Activated CD8-positive, alpha-beta memory T cell treated with anti-CD3 and anti-CD28 coated beads, Interleukin-2, amount 10 ng/mL, durations not matched to agents 7 days and 5 days (primary cell): ENCODE results near the gene MAP4K4. TPM values are rescaled to one million over a fixed set of nuclear protein-coding genes. Genes with fewer than 3 reads are reported as not detected.
A peak's percentile ranks its signal among the peaks of the same experiment; 100 is the strongest.

Experiments used
- ATAC-seq: fragments of 150-1000 bp; cut with Tn5 transposase; one replicate; pipeline ENCODE4 v1.10.0; 2021; ENCODE audit warnings: moderate library complexity
- CTCF ChIA-PET: fragments of 350-600 bp; sonication (Branson Sonifier 250); formaldehyde crosslinking; loops from one replicate; lab custom pipeline; 2021; ENCODE audit warnings: antibody characterized with exemption; lab: Charles Lee
- DNase-seq: peaks from one replicate; pipeline ENCODE4 v3.0.0-alpha.2; 2020
- H3K27ac Mint-ChIP-seq: one replicate; pipeline ENCODE4 v1.8.0; 2021; ENCODE audit warnings: mild to moderate bottlenecking, mixed read lengths
- H3K27me3 Mint-ChIP-seq: one replicate; pipeline ENCODE4 v1.8.0; 2021; ENCODE audit warnings: mixed read lengths
- H3K36me3 Mint-ChIP-seq: one replicate; pipeline ENCODE4 v1.8.0; 2021; ENCODE audit warnings: mild to moderate bottlenecking, mixed read lengths
- H3K4me1 Mint-ChIP-seq: one replicate; pipeline ENCODE4 v1.8.0; 2021; ENCODE audit warnings: mixed read lengths
- H3K4me3 Mint-ChIP-seq: one replicate; pipeline ENCODE4 v1.8.0; 2021; ENCODE audit warnings: mild to moderate bottlenecking, moderate library complexity, mixed read lengths
- H3K9me3 Mint-ChIP-seq: one replicate; pipeline ENCODE4 v1.8.0; 2022; ENCODE audit warnings: low read depth, mixed read lengths
- total RNA-seq, 2 experiments: library from RNA; stranded (reverse); gene quantifications; one replicate each; pipeline ENCODE4 v1.2.3, GENCODE V29; 2021

The MAP4K4 gene
- total RNA-seq, 2 experiments from 2014 or later = 42.8 to 45.9 TPM

DNA sequence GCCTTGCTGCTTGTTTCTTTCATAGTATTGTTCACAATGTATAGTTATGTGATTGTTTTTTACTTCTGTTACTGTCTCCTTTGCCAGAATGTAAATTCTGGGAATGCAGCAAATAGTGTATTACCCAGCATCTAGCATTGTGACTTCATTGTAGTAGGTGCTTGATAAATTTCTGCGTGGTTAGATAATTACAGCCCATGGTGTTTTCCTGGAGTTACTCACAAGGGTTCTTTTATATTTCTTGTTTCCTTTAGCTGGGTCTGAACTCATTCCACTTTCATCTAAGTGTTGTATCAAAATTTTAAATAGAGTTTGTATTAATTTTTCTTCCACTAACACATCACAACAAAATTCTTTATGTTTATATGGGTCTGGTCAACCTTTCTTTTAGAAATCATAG lies 132.6 kb downstream of the MAP4K4 start:
- DNase-seq (no peak), ATAC-seq (no peak)
- Mint-ChIP-seq H3K36me3 (peaks cover 23% of the 10 kb centered on the region), H3K4me1 (peaks cover 55% of the 10 kb centered on the region), H3K27ac (no peak overlapping the region), H3K27me3 (no peaks in the 10 kb centered on the region), H3K4me3 (no peak overlapping the region), H3K9me3 (no peaks in the 10 kb centered on the region)
- CTCF ChIA-PET = interaction anchor here (1.1 to 5.2 kb wide), 5 partner anchors 15 to 412 kb away, joined by 3 to 36 read pairs (median 7); partner anchors contain the start of gene MAP4K4

DNA sequence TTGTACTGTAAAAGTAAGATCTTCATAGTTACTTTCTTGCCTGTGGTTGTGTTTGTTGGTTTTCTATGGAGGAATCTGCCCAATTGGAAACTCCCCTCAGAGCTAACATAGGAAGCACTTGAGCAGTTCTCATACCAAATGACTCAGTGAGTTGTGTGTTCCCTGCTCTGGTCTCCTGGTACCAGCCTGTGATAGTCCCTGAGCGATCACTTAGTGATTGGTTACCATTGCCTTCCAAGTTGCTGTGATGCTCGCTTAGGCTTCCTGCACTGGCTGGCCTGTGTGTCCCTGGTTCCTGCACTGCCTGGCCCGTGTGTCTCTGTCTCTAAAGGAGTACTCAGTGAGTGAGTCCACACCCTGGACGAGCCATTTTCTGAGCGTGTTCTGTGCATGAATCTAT lies 133.0 kb downstream of the MAP4K4 start:
- DNase-seq = no peak
- H3K4me1 Mint-ChIP-seq = peaks cover 55% of the 10 kb centered on the region
- H3K27ac Mint-ChIP-seq = no peak overlapping the region

DNA sequence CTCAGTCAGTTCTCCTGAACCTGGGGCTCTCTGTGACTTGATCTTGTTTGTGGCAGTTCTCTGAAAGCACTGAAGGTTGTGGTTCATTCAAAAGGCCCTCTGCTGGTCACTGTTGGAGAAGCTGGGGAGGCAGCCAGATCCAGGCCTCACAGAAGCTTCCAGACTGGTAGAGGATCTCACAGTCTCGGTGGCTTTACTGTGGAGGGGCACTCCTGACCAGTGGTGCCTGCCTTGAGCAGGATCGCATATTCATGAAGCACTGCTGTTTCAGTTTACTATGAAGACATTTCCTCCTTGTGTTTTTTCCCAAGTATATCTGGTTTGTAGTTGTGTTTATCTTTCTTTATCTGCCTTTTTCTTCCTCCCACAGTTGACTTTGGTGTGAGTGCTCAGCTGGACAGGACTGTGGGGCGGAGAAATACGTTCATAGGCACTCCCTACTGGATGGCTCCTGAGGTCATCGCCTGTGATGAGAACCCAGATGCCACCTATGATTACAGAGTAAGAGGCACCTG lies 133.9 kb downstream of the MAP4K4 start:
- ATAC-seq = peak; percentile 82
- peak overlapping the region; percentile 54 for H3K27ac Mint-ChIP-seq
- H3K9me3 Mint-ChIP-seq = no peaks in the 10 kb centered on the region
- H3K36me3 Mint-ChIP-seq = peaks cover 27% of the 10 kb centered on the region
- peak; percentile 76 for DNase-seq
- CTCF ChIA-PET = interaction anchor here (0.5 to 5.2 kb wide), 19 partner anchors 9 to 822 kb away, joined by 3 to 36 read pairs (median 4); no protein-coding TSS in a partner anchor
- no peak overlapping the region for H3K4me3 Mint-ChIP-seq
- peaks cover 51% of the 10 kb centered on the region for H3K4me1 Mint-ChIP-seq
- no peaks in the 10 kb centered on the region for H3K27me3 Mint-ChIP-seq

More for the DNA sequence above, 133.0 kb downstream of the MAP4K4 start:
- Mint-ChIP-seq H3K27me3 (no peaks in the 10 kb centered on the region), H3K9me3 (no peaks in the 10 kb centered on the region), H3K4me3 (no peak overlapping the region), H3K36me3 (peaks cover 24% of the 10 kb centered on the region)
- ATAC-seq = no peak
- CTCF ChIA-PET = interaction anchor here (0.7 to 5.2 kb wide), 9 partner anchors 8 to 412 kb away, joined by 3 to 36 read pairs (median 6); partner anchors contain the start of gene MAP4K4

DNA sequence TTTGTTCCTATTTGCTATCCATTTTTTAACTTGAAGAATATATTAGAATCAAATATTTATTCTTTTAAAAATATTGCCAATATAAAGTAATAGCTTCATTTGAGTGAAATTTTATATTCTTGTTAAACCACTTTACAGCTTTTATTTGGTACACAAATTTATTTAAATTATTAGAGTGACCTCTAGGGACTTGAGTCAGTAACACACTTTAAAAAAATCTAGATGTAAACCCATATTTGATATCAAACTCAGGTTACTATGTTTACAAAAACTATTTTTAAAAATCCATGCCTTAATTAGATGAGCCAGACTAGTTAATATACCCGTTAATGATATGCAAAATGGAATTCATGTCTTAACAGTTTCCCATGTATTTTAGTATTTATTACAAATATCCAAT lies 134.6 kb downstream of the MAP4K4 start:
- H3K27me3 Mint-ChIP-seq = no peaks in the 10 kb centered on the region
- H3K9me3 Mint-ChIP-seq = no peaks in the 10 kb centered on the region
- DNase-seq = no peak
- ATAC-seq = no peak
- no peak overlapping the region for H3K4me3 Mint-ChIP-seq
- peaks cover 26% of the 10 kb centered on the region for H3K36me3 Mint-ChIP-seq
- CTCF ChIA-PET = interaction anchor here (0.9 to 5.2 kb wide), 13 partner anchors 10 to 823 kb away, joined by 3 to 36 read pairs (median 4); no protein-coding TSS in a partner anchor
- H3K27ac Mint-ChIP-seq = no peak overlapping the region
- H3K4me1 Mint-ChIP-seq = peaks cover 45% of the 10 kb centered on the region

DNA sequence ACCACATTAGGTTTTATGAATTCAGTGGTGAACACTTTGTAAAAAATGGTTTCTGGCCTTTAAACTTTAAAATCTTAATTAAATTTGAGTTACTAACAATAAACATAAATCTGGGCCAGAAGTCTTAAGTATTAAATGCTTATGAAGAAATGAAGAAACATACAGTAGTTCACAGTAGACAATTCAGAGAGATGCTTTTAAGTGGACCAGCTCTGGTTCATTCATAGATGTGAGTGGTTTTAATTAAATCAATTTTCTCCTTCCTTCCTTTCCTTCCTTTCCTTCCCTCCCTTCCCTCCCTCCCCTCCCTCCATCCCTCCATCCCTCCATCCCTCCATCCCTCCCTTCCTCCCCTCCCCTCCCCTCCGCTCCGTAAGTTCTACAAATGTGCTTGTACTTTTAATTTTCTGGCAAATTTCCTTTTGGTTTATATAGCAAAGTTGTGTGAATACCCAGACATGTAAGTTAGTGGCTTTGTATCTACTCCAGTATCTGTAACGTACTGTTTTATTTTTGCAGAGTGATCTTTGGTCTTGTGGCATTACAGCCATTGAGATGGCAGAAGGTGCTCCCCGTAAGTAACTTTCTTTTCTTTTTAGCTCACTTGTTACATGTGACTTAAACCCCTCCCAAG lies 136.5 kb downstream of the MAP4K4 start:
- DNase-seq = no peak
- Mint-ChIP-seq H3K27me3 (no peaks in the 10 kb centered on the region), H3K27ac (no peak overlapping the region), H3K4me1 (peaks cover 26% of the 10 kb centered on the region), H3K36me3 (peaks cover 26% of the 10 kb centered on the region), H3K9me3 (no peaks in the 10 kb centered on the region), H3K4me3 (no peak overlapping the region)
- CTCF ChIA-PET = interaction anchor here (0.7 to 3.4 kb wide), 3 partner anchors 11 to 831 kb away, joined by 3 to 18 read pairs (median 4); no protein-coding TSS in a partner anchor
- no peak for ATAC-seq

DNA sequence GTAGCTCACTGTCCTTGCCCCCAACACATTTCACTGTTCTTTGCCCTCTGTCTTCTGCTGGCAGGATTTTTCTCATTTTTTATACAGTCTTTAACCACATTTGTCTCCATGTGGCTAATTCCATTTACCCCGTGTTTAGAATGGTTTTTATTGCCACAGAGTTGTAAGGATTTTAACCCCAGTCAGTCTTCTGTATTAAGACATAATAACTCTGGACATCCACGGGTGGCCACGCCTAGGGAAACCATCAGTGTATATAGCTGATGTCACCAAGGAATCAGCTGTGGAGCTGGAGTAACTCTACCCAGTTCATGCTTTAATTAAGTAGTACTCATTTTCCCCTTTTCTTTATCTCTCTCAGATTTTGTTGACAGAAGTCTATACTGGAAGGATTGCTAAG lies 139.8 kb downstream of the MAP4K4 start:
- peaks cover 8% of the 10 kb centered on the region for H3K4me1 Mint-ChIP-seq
- no peaks in the 10 kb centered on the region for H3K9me3 Mint-ChIP-seq
- no peak for ATAC-seq
- no peak overlapping the region for H3K4me3 Mint-ChIP-seq
- no peaks in the 10 kb centered on the region for H3K27me3 Mint-ChIP-seq
- CTCF ChIA-PET = interaction anchor here (0.9 to 1.4 kb wide), 2 partner anchors 9 to 14 kb away, joined by 3 to 5 read pairs; no protein-coding TSS in a partner anchor
- H3K27ac Mint-ChIP-seq = peak overlapping the region; percentile 5
- peaks cover 23% of the 10 kb centered on the region for H3K36me3 Mint-ChIP-seq
- DNase-seq = no peak

DNA sequence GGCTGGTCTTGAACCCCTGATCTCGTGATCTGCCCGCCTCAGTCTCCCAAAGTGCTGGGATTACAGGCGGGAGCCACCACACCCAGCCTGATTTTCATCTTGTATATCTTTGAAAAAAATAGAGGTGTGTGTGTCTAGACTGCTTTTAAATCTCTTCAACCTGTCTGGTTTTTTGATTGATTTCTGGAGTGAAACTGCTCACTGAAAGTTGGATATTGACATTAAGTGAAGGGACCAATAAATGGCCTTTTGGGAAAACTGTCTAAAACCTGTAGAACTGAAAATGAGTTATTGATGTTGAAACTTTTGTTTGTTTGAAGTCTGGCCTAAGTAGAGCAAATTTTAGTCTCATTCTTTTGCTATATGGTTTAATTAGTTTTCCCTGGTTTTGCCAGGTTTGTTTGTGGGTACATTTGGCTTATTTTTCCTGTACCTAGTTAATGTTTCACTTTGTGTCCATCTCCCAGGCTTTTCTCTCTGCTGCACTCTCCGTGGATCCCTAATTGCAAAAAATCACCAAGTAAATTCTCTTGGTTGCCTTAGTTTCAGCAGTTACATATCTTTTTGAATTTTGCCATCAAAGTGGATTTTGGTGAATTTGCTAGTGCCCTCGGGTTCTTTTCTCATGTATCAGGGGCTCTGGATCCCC lies 144.3 kb downstream of the MAP4K4 start:
- ATAC-seq (no peak), DNase-seq (no peak)
- peaks cover 18% of the 10 kb centered on the region for H3K4me1 Mint-ChIP-seq
- no peak overlapping the region for H3K27ac Mint-ChIP-seq
- H3K9me3 Mint-ChIP-seq = no peaks in the 10 kb centered on the region
- H3K36me3 Mint-ChIP-seq = peaks cover 26% of the 10 kb centered on the region
- H3K4me3 Mint-ChIP-seq = no peak overlapping the region
- H3K27me3 Mint-ChIP-seq = no peaks in the 10 kb centered on the region
- CTCF ChIA-PET = no interaction called here

DNA sequence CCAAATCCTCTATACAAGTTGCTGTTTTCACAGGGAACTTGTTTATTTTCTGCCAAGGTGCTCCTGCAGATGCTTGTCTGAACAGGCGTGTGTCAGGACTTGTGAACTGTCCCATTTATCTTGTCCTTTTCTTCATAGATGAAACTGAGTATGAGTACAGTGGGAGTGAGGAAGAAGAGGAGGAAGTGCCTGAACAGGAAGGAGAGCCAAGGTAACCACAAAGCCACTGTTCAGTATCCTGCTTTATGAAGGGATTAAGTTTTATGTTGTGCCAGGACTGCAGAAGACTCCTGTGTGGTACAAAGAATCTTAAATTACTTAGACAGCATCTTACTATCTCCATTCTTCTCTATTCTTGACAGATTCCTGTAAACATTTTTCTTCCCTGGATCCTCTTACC lies 145.0 kb downstream of the MAP4K4 start:
- H3K27me3 Mint-ChIP-seq = no peaks in the 10 kb centered on the region
- peaks cover 24% of the 10 kb centered on the region for H3K36me3 Mint-ChIP-seq
- no peak for ATAC-seq
- no peaks in the 10 kb centered on the region for H3K9me3 Mint-ChIP-seq
- H3K27ac Mint-ChIP-seq = no peak overlapping the region
- no peak for DNase-seq
- H3K4me1 Mint-ChIP-seq = peaks cover 18% of the 10 kb centered on the region
- CTCF ChIA-PET = no interaction called here
- no peak overlapping the region for H3K4me3 Mint-ChIP-seq

DNA sequence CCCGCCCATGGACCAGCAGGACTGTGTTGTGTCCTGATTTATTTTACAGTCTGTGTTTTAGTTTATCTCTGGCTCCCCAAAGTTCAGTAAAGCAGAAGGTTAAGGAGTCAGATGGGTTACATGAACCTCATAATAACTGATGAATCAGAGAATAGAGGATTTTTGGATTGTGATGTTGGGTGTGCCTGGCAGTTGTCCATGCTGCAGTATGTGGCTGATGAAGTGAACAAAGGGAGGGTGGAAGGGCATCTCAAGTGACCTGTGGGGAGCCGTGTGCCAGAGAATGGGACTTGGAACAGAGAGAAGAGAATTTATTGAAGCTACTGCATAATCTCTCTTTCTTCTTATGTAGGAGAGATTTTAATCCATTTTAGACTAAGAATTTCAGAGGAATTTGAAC lies 145.5 kb downstream of the MAP4K4 start:
- Mint-ChIP-seq H3K4me3 (no peak overlapping the region), H3K27me3 (no peaks in the 10 kb centered on the region), H3K27ac (no peak overlapping the region), H3K9me3 (no peaks in the 10 kb centered on the region), H3K4me1 (peaks cover 18% of the 10 kb centered on the region), H3K36me3 (peaks cover 26% of the 10 kb centered on the region)
- CTCF ChIA-PET = no interaction called here
- DNase-seq (no peak), ATAC-seq (no peak)

DNA sequence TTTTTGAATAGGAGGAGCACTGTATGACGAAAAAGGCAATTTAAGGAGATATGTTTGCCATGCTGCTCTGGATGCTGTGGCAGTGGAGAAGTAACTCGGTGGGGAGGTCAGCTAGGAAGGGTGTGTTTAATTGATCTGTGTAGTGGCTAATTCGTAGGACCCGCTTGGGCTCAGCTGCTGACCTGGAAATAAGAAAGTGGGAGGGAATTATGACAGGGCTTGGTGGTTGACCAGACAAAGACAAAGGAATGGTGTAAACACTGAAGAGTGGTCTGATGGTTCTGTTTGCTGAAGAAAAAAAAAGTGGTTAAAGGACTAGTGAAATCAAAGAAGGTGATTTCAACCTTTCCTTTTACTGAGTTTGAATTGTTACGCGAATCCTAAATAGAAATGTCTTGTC lies 146.0 kb downstream of the MAP4K4 start:
- Mint-ChIP-seq H3K36me3 (peaks cover 26% of the 10 kb centered on the region), H3K4me3 (no peak overlapping the region), H3K27ac (no peak overlapping the region), H3K4me1 (peaks cover 18% of the 10 kb centered on the region), H3K27me3 (no peaks in the 10 kb centered on the region), H3K9me3 (no peaks in the 10 kb centered on the region)
- no peak for ATAC-seq
- no peak for DNase-seq
- CTCF ChIA-PET = no interaction called here

DNA sequence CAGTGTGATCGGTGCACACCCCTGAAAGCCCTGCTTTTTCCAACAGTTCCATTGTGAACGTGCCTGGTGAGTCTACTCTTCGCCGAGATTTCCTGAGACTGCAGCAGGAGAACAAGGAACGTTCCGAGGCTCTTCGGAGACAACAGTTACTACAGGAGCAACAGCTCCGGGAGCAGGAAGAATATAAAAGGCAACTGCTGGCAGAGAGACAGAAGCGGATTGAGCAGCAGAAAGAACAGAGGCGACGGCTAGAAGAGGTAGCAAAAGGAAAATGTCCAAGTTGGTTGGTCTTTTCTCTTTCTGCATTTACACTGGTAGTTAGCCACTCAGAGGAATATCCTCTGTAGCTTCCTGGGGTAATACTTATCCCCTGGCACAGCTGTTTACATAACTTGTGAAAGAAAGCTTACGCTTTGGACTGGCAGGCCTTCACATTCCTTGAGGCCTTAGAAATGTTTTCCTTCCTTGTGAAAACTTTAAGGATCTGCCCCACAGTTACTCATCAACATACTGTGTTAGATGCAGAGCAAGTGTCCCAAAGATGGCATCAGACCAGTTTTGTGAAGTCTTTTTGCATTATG lies 146.6 kb downstream of the MAP4K4 start:
- DNase-seq (no peak), ATAC-seq (no peak)
- Mint-ChIP-seq H3K9me3 (no peaks in the 10 kb centered on the region), H3K4me1 (peaks cover 18% of the 10 kb centered on the region), H3K27ac (no peak overlapping the region), H3K4me3 (no peak overlapping the region), H3K36me3 (peaks cover 26% of the 10 kb centered on the region), H3K27me3 (no peaks in the 10 kb centered on the region)
- CTCF ChIA-PET = no interaction called here

DNA sequence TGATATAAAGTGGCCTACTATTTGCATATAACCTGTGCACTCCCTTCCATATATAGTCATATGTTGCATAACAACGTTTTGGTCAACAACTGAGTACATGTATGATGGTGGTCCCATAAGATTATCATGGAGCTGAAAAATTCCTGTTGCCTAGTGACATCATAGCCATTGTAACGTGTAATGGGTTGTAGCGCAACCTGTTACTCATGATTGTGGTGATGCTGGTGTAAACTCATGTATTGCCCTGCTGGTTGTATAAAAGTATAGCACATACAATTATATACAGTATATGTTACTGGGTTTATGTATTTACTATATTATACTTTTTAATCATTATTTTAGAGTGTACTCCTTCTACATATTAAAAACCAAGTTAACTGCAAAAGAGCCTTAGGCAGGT lies 149.5 kb downstream of the MAP4K4 start:
- H3K9me3 Mint-ChIP-seq = no peaks in the 10 kb centered on the region
- CTCF ChIA-PET = interaction anchor here (1.2 kb wide), 1 partner anchor 19 kb away, joined by 3 read pairs; no protein-coding TSS in a partner anchor
- DNase-seq = no peak
- no peak overlapping the region for H3K27ac Mint-ChIP-seq
- peaks cover 17% of the 10 kb centered on the region for H3K36me3 Mint-ChIP-seq
- peaks cover 14% of the 10 kb centered on the region for H3K4me1 Mint-ChIP-seq
- H3K27me3 Mint-ChIP-seq = no peaks in the 10 kb centered on the region
- H3K4me3 Mint-ChIP-seq = no peak overlapping the region
- ATAC-seq = no peak

DNA sequence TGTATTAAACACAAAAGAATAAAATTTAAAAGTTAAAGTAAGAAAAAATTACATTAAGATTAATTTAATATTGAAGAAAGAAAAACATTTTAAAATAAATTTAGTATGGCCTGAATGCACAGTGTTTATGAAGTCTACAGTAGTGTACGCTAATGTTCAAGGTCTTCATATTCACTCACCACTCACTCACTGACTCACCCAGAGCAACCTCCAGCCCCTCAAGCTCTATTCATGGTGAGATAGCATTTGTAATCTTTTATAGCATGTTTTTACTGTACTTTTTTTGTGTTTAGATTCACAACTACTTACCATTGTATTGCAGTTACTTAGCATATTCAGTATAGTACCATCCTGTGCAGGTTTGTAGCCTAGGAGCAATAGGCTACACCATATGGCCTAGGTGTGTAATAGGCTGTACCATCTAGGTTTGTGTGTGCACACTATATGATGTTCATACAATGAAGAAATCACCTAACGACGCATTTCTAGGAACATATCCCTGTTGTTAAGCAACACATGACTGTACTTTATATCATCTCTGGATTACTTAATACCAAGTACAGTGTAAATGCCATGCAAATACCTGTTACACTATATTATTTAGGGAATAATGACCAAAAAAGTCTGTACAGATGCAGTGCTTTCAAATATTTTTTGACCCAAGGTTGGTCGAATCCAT lies 150.3 kb downstream of the MAP4K4 start:
- Mint-ChIP-seq H3K36me3 (peaks cover 17% of the 10 kb centered on the region), H3K27me3 (no peaks in the 10 kb centered on the region), H3K9me3 (no peaks in the 10 kb centered on the region), H3K4me1 (peaks cover 5% of the 10 kb centered on the region), H3K27ac (no peak overlapping the region), H3K4me3 (no peak overlapping the region)
- CTCF ChIA-PET = no interaction called here
- no peak for DNase-seq
- no peak for ATAC-seq
